ENCODE measurements around the gene TM6SF1. TPM values are rescaled to one million over a fixed set of nuclear protein-coding genes. Genes with fewer than 3 reads are reported as not detected.

The TM6SF1 gene
- total and polyA plus RNA-seq, 2 of the 8 experiments (the other 6 are each of a cell fraction or from before 2014, with no cell fraction given) = 0.74 to 1.0 TPM

GRCh38 chr15:83061680-83062079 lies 45.8 kb upstream of the TM6SF1 start:
- Histone ChIP-seq H3K4me2 (ENCODE audit: insufficient read depth in 1 of 2, low read depth in 2 of 2, low read length in 2 of 2) (no peak overlapping the region), H2BK15ac (ENCODE audit: low read length) (no peak overlapping the region), H3K23me2 (ENCODE audit: low read depth, low read length) (no peaks in the 10 kb centered on the region; the same call in 1 of the 2 replicates), H4K20me1 (replicated peaks in 1 of 2; ENCODE audit: control insufficient read depth in 1 of 2, insufficient read depth in 2 of 2, low read length in 2 of 2) (peaks cover 11 to 12% of the 10 kb centered on the region in 2 experiments), H4K91ac (replicated peaks; ENCODE audit: insufficient read length, low read length) (no peak overlapping the region), H2BK12ac (ENCODE audit: low read depth, low read length) (no peak overlapping the region), H2AFZ (ENCODE audit: low read length) (no peak overlapping the region), H3K14ac (ENCODE audit: insufficient read length) (no peak overlapping the region), H4K8ac (ENCODE audit: extremely low read depth, insufficient read depth, low read length) (no peak overlapping the region), H2BK120ac (replicated peaks; ENCODE audit: low read depth, low read length) (no peak overlapping the region), H2BK5ac (ENCODE audit: low read depth, low read length) (no peak overlapping the region), H3K36me3 (ENCODE audit: control insufficient read depth in 2 of 4, insufficient read depth in 4 of 4, low read length in 3 of 4) (peaks cover 0 to 7% (median 0%) of the 10 kb centered on the region in 4 experiments; a peak in 3 of 8 replicates), H3K56ac (replicated peaks; ENCODE audit: insufficient read length, low read depth, low read length) (no peak overlapping the region), H3K9me3 (ENCODE audit: insufficient read depth in 2 of 2, low read depth in 1 of 2, low read length in 1 of 2) (no peaks in the 10 kb centered on the region), H2BK20ac (ENCODE audit: low read length) (no peak overlapping the region), H3K9ac (replicated peaks in 1 of 4; ENCODE audit: extremely low read depth in 1 of 4, low read depth in 3 of 4, low read length in 3 of 4) (no peak overlapping the region), H3K4me1 (replicated peaks in 1 of 4; ENCODE audit: control insufficient read depth in 3 of 4, insufficient read depth in 4 of 4, low read length in 3 of 4) (peaks cover 0 to 21% (median 12%) of the 10 kb centered on the region in 4 experiments; a peak in 5 of 7 replicates), H2AK5ac (ENCODE audit: low read depth, low read length) (no peak overlapping the region), H3K4me3 (ENCODE audit: extremely low read depth in 1 of 4, insufficient read depth in 2 of 4, low read depth in 3 of 4, low read length in 4 of 4) (no peak overlapping the region), H3K27ac (ENCODE audit: low read depth, low read length) (no peak overlapping the region), H3K27me3 (replicated peaks in 1 of 4; ENCODE audit: control insufficient read depth in 3 of 4, extremely low read depth in 1 of 4, insufficient read depth in 3 of 4, low read length in 3 of 4) (no peaks in the 10 kb centered on the region), H4K5ac (ENCODE audit: insufficient read length, low read depth, low read length) (no peak overlapping the region), H3K23ac (ENCODE audit: insufficient read length) (no peak overlapping the region), H3K79me2 (ENCODE audit: control insufficient read depth in 1 of 2, insufficient read depth in 2 of 2, low read length in 2 of 2) (peaks cover 21 to 91% of the 10 kb centered on the region in 2 experiments), H3K79me1 (ENCODE audit: low read depth, low read length) (0 out of 2 replicates have a peak, but pooled peaks cover 3% of the 10 kb centered on the region), H3K4ac (replicated peaks; ENCODE audit: insufficient read length, low read depth, low read length) (no peak overlapping the region), H3K18ac (ENCODE audit: extremely low read depth, low read length) (no peak overlapping the region)
- TF ChIP-seq E2F6 (IDR thresholded peaks at IDR 0.05) (no peak), MAFK (IDR thresholded peaks at IDR 0.05; ENCODE audit: low read depth, low read length) (no peak), RBBP5 (IDR thresholded peaks at IDR 0.05; ENCODE audit: borderline replicate concordance, low read depth, low read length) (no peak), SUZ12 (IDR thresholded peaks at IDR 0.05; ENCODE audit: low read length) (no peak), JUN (IDR thresholded peaks at IDR 0.05; ENCODE audit: low read depth, low read length) (no peak), BRCA1 (IDR thresholded peaks at IDR 0.05; ENCODE audit: low read depth, low read length) (no peak), CBX8 (IDR thresholded peaks at IDR 0.05; ENCODE audit: borderline replicate concordance, low read depth, low read length) (no peak), YY1 (IDR thresholded peaks at IDR 0.05; ENCODE audit: low read depth, low read length) (no peak), CHD2 (IDR thresholded peaks at IDR 0.05; ENCODE audit: low read length) (no peak)
- no peak for DNase-seq (ENCODE audit: low read depth in 1 of 2, low spot score in 2 of 2)
- no peak for FAIRE-seq
- WGBS, 2 experiments (ENCODE audit: extremely low coverage in 1 of 2, insufficient coverage in 1 of 2, insufficient read length in 1 of 2, insufficient replicate concordance in 2 of 2, low coverage in 1 of 2, low lambda C conversion rate in 2 of 2, missing lambda C conversion rate in 1 of 2) = 93% methylated on average over 2 of the region's 2 CpGs; no CpG with 5 or more reads in 1 of the 2 experiments
- ChIA-PET CTCF (ENCODE audit: partially characterized antibody) (interaction anchor here (2.4 kb wide), 1 partner anchor 50 kb away, joined by 10 read pairs; the partner anchor contains the start of gene C15orf40), POLR2A (ENCODE audit: partially characterized antibody) (interaction anchor here (1.5 kb wide), 1 partner anchor 19 kb away, joined by 3 read pairs; no protein-coding TSS in a partner anchor)

All from H1 (cell line).